GM21717 (cell line): ENCODE data around the gene CAAP1.
A peak's percentile ranks its signal among the peaks of the same experiment; 100 is the strongest.
"Not testable (repeated sequence)": the region's sequence is repeated elsewhere in the genome, so short reads cannot be mapped to it uniquely, and the experiment has no call there.

ENCODE experiments used
- ATAC-seq: cut with Tn5 transposase; IDR thresholded peaks from one replicate; pipeline ENCODE4 v1.9.1; 2021; ENCODE audit warnings: mild to moderate bottlenecking, moderate library complexity; ENCODE audit not compliant: unreplicated experiment

Gene CAAP1

GRCh38 chr9:26850995-26851394 lies 41.6 kb downstream of the CAAP1 start:
- no peak for ATAC-seq

- ATAC-seq, result no peak
Measured at GRCh38 chr9:26833792-26834191, 58.8 kb downstream of the CAAP1 start.

- not testable (repeated sequence) for ATAC-seq
Measured at GRCh38 chr9:26828391-26828955, 64.1 kb downstream of the CAAP1 start.

GRCh38 chr9:26814799-26815198 lies 77.8 kb downstream of the CAAP1 start:
- ATAC-seq, result no peak

GRCh38 chr9:26813247-26813646 lies 79.4 kb downstream of the CAAP1 start:
- no peak for ATAC-seq

GRCh38 chr9:26812217-26812616 lies 80.4 kb downstream of the CAAP1 start:
- ATAC-seq, result peak; percentile 56

GRCh38 chr9:26811106-26811505 lies 81.5 kb downstream of the CAAP1 start:
- no peak for ATAC-seq

- no peak for ATAC-seq
Measured at GRCh38 chr9:26809795-26810194, 82.8 kb downstream of the CAAP1 start.

GRCh38 chr9:26807161-26807560 lies 85.4 kb downstream of the CAAP1 start:
- ATAC-seq, result no peak

GRCh38 chr9:26802921-26803320 lies 89.7 kb downstream of the CAAP1 start:
- no peak for ATAC-seq

- ATAC-seq, result no peak
Measured at GRCh38 chr9:26801772-26802171, 90.8 kb downstream of the CAAP1 start.

- ATAC-seq, result no peak
Measured at GRCh38 chr9:26800322-26800721, 92.3 kb downstream of the CAAP1 start.

GRCh38 chr9:26791274-26791673 lies 101.3 kb downstream of the CAAP1 start:
- no peak for ATAC-seq
